Limb (tissue), 2 donors: ENCODE measurements around the gene HBG1.

Experiments
- DNase-seq, 2 donors: peaks; one replicate each; pipeline ENCODE4 v3.0.0-alpha.2; 2016; ENCODE audit errors: extremely low spot score in 2 of 2

The HBG1 gene

DNA sequence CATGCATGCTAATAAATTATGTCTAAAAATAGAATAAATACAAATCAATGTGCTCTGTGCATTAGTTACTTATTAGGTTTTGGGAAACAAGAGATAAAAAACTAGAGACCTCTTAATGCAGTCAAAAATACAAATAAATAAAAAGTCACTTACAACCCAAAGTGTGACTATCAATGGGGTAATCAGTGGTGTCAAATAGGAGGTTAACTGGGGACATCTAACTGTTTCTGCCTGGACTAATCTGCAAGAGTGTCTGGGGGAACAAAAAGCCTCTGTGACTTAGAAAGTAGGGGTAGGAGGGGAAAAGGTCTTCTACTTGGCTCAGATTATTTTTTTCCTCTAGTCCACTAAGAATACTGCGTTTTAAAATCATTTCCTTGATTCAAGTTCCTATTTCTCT lies 22.0 kb downstream of the HBG1 start:
- no peak for DNase-seq

DNA sequence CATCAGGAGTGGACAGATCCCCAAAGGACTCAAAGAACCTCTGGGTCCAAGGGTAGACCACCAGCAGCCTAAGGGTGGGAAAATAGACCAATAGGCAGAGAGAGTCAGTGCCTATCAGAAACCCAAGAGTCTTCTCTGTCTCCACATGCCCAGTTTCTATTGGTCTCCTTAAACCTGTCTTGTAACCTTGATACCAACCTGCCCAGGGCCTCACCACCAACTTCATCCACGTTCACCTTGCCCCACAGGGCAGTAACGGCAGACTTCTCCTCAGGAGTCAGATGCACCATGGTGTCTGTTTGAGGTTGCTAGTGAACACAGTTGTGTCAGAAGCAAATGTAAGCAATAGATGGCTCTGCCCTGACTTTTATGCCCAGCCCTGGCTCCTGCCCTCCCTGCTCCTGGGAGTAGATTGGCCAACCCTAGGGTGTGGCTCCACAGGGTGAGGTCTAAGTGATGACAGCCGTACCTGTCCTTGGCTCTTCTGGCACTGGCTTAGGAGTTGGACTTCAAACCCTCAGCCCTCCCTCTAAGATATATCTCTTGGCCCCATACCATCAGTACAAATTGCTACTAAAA lies 22.8 kb downstream of the HBG1 start, which contains the start of gene HBB:
Gene HBB (minus strand): TSS at position 340 of the 579 bp plus-strand sequence. CDS start 50 bp downstream, at position 290.
- DNase-seq, result no peak

- DNase-seq, result no peak
Observed at GRCh38 chr11:5225480-5225871, 24.2 kb downstream of the HBG1 start.

- DNase-seq, result no peak
Observed at GRCh38 chr11:5224538-5225479, 24.8 kb downstream of the HBG1 start.

GRCh38 chr11:5223686-5224085 lies 26.0 kb downstream of the HBG1 start:
- no peak for DNase-seq

DNA sequence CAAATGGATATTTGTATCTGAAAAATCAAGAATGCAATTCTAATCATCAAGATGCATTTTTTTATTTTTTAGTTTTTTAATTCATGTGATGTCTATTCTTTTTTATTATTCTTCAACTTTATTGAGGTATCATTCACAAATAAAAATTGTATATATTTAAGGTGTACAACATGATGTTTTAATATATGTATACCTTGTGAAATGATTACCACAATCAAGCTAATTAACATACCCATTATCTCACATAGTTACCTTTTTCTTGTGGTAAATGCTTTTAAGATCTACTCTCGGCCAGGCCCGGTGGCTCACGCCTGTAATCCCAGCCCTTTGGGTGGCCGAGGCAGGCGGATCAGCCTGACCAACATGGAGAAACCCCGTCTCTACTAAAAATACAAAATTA lies 26.5 kb downstream of the HBG1 start:
- no peak for DNase-seq

DNA sequence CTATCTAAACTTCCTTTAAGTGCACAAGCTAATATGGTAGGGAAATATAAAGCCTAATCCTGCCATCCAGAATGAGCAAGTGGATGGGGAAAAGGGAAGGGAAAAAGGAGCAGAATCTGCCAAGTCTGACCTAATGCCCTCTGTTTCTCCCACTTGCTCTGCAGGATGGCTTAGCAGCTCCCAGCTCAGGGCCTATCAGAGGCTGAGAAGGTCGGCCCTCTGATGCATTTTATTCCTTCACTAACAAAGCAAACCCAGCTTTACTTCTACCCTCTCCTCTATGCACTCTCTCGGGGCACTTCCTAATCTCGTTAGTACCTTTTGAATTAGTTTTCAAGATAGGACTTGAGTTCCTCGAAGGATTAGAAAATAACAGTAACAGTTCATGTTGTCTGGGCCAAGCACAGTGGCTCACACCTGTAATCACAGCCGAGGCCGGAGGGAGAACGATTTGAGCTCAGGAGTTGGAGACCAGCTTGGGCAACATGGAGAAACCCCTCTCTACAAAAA lies 39.2 kb downstream of the HBG1 start:
- DNase-seq, result no peak

DNA sequence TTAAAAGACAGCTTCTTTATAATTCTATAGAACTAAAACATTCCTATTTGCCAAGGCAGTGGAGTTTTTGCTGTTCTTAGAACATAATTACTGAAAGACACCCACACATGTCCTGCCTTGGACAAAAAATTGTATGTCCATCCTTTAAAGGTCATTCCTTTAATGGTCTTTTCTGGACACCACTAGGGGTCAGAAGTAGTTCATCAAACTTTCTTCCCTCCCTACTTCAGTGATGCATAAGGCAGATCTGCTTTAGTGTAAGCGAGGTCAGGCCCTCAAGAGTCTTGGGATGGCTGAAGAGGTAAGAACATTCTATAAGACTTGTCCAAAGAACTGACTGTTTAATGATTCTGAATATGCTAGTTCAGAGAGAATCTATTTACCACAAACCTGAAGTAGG lies 44.9 kb downstream of the HBG1 start:
- DNase-seq, result peak in 1 of 2 donors; percentile 41

GRCh38 chr11:5203366-5203765 lies 46.3 kb downstream of the HBG1 start:
- no peak for DNase-seq

GRCh38 chr11:5200582-5200981 lies 49.1 kb downstream of the HBG1 start, which contains the start of gene OR51V1:
Gene OR51V1, minus strand, starts transcription at chr11:5200682. Its CDS starts 0 bp downstream, at chr11:5200682.
- no peak for DNase-seq

GRCh38 chr11:5198285-5198684 lies 51.4 kb downstream of the HBG1 start:
- no peak for DNase-seq
